Measurements from ENCODE around the gene EPHA7. TPM values are rescaled to one million over a fixed set of nuclear protein-coding genes. Genes with fewer than 3 reads are reported as not detected.

EPHA7 gene
- total RNA-seq, 2 donors from 2014 or later, result 0.26 to 0.33 TPM

- TF ChIP-seq POLR2A (IDR thresholded peaks at IDR 0.05), result no peak
- TF ChIP-seq, protein P1, sequence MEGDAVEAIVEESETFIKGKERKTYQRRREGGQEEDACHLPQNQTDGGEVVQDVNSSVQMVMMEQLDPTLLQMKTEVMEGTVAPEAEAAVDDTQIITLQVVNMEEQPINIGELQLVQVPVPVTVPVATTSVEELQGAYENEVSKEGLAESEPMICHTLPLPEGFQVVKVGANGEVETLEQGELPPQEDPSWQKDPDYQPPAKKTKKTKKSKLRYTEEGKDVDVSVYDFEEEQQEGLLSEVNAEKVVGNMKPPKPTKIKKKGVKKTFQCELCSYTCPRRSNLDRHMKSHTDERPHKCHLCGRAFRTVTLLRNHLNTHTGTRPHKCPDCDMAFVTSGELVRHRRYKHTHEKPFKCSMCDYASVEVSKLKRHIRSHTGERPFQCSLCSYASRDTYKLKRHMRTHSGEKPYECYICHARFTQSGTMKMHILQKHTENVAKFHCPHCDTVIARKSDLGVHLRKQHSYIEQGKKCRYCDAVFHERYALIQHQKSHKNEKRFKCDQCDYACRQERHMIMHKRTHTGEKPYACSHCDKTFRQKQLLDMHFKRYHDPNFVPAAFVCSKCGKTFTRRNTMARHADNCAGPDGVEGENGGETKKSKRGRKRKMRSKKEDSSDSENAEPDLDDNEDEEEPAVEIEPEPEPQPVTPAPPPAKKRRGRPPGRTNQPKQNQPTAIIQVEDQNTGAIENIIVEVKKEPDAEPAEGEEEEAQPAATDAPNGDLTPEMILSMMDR (IDR thresholded peaks at IDR 0.05), result peak in 1 of 7 experiments; percentile 19
- Histone ChIP-seq H3K36me3 (replicated peaks in 1 of 2; ENCODE audit: insufficient read depth in 1 of 2, low read depth in 2 of 2) (no peaks in the 10 kb centered on the region), H3K9me3 (no peaks in the 10 kb centered on the region), H3K4me3 (no peak overlapping the region), H3K4me1 (peaks cover 16% of the 10 kb centered on the region), H3K27ac (no peak overlapping the region), H3K27me3 (no peaks in the 10 kb centered on the region)
- intact Hi-C loops (cut with DNase I), result no loop called here
- no peak for DNase-seq
- no peak for ATAC-seq
- WGBS, 2 donors, result 86 to 87% methylated on average over 3 of the region's 3 CpGs
These were observed 28.5 kb upstream of the EPHA7 start for GRCh38 chr6:93447874-93448273.

DNA sequence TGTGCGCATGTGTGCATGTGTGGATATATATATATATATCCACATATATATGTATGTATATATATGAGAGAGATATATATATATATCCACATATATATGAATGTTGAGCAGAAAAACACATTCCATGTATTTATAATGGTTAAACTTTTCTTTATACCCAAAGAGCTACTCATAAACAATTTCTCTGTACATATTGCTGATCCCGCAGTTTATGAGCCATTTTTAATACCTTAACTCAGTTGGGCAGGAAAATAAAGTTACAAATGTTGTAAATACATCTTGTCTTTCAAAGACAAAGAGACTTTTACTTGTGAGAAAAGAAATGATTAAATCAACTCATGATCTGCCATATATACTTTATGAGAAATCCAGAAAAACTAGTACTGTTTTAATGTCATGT is 18.1 kb upstream of the EPHA7 start:
- ATAC-seq (no peak), DNase-seq (no peak)
- H3K4me3 ChIP-seq, result no peak overlapping the region
- intact Hi-C loops (cut with DNase I), result no loop called here
- no peaks in the 10 kb centered on the region for H3K9me3 ChIP-seq
- H3K27ac ChIP-seq, result no peak overlapping the region
- H3K4me1 ChIP-seq, result no peaks in the 10 kb centered on the region
- 92 to 94% methylated on average over 2 of the region's 2 CpGs for WGBS, 2 donors
- no peaks in the 10 kb centered on the region for H3K36me3 ChIP-seq (replicated peaks in 1 of 2; ENCODE audit: insufficient read depth in 1 of 2, low read depth in 2 of 2)
- H3K27me3 ChIP-seq, result no peaks in the 10 kb centered on the region
- TF ChIP-seq, protein P1 (IDR thresholded peaks at IDR 0.05), result no peak
- TF ChIP-seq POLR2A (IDR thresholded peaks at IDR 0.05), result no peak

GRCh38 chr6:93433592-93433991 is 14.2 kb upstream of the EPHA7 start:
- intact Hi-C loops (cut with DNase I), result no loop called here
- WGBS, 2 donors, result 19 to 28% methylated on average over 2 of the region's 2 CpGs
- H3K4me1 ChIP-seq, result no peaks in the 10 kb centered on the region
- no peak overlapping the region for H3K27ac ChIP-seq
- no peaks in the 10 kb centered on the region for H3K36me3 ChIP-seq (replicated peaks in 1 of 2; ENCODE audit: insufficient read depth in 1 of 2, low read depth in 2 of 2)
- no peak overlapping the region for H3K4me3 ChIP-seq
- H3K9me3 ChIP-seq, result no peaks in the 10 kb centered on the region
- ATAC-seq (no peak), DNase-seq (no peak)
- TF ChIP-seq POLR2A (IDR thresholded peaks at IDR 0.05), result no peak
- TF ChIP-seq, protein P1 (IDR thresholded peaks at IDR 0.05), result no peak
- no peaks in the 10 kb centered on the region for H3K27me3 ChIP-seq

DNA sequence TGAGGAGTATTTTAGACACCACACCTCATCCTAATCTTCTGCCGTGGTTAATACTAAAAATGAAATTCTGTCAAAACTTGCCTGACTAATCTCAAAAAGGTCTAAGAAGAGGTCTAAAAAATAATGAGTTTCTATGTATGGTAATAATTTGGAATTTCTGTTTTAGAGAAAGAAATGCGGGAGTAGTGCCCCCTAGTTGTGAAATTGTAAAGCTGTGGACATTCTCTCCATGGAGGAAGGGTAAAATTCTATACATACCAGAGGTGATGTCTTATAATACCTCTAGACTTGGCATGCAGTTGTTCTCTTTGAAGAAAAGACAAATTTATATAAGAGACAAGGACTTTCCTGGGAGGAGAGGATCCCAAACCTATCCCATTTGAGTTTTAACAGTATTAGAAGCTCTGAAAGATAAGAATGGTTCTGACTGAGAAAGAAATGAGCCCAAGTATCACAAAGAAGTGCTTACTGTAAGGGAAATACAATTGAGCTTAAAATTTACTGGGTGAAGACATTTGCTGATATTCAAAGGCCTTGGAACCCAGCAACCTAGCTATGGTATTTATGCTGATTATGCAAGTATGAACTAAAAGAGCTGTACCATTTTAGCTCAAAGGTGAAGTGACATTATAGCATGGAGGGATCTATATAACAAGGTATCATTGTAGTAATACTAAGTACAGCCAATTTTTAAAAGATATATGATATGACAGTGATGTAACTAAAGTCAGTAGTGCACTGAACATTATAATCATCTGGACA is 5.1 kb upstream of the EPHA7 start:
- DNase-seq, result no peak
- intact Hi-C loops (cut with DNase I), result no loop called here

More for the DNA sequence above, 5.1 kb upstream of the EPHA7 start:
- Histone ChIP-seq H3K27ac (no peak overlapping the region), H3K4me3 (no peak overlapping the region), H3K27me3 (peaks cover 0 to 10% of the 10 kb centered on the region in 2 donors), H3K4me1 (peaks cover 8% of the 10 kb centered on the region), H3K9me3 (no peaks in the 10 kb centered on the region), H3K36me3 (replicated peaks in 1 of 2; ENCODE audit: insufficient read depth in 1 of 2, low read depth in 2 of 2) (no peaks in the 10 kb centered on the region)
- TF ChIP-seq, protein P1 (IDR thresholded peaks at IDR 0.05), result peak; percentile 37 to 60 (median 50)
- TF ChIP-seq POLR2A (IDR thresholded peaks at IDR 0.05), result no peak
- 22 to 28% methylated on average over 2 of the region's 2 CpGs for WGBS, 2 donors
- no peak for ATAC-seq

All from body of pancreas (tissue), 4 donors.